Measurements from ENCODE around the gene HOXA3. TPM values are rescaled to one million over a fixed set of nuclear protein-coding genes. Genes with fewer than 3 reads are reported as not detected.
A peak's percentile ranks its signal among the peaks of the same experiment; 100 is the strongest.

The HOXA3 gene
- total and polyA plus RNA-seq, 2 of the 8 experiments (the other 6 are each of a cell fraction or from before 2014, with no cell fraction given) = not detected

- POLR2A ChIA-PET (ENCODE audit: partially characterized antibody) = interaction anchor here (0.6 kb wide), 1 partner anchor 485 kb away, joined by 3 read pairs; no protein-coding TSS in a partner anchor
- Histone ChIP-seq H3K9me3 (ENCODE audit: insufficient read depth in 2 of 2, low read depth in 1 of 2, low read length in 1 of 2) (no peaks in the 10 kb centered on the region), H3K14ac (ENCODE audit: insufficient read length) (no peak overlapping the region), H4K5ac (ENCODE audit: insufficient read length, low read depth, low read length) (no peak overlapping the region), H2BK120ac (replicated peaks; ENCODE audit: low read depth, low read length) (no peak overlapping the region), H3K27ac (ENCODE audit: low read depth, low read length) (no peak overlapping the region), H3K56ac (replicated peaks; ENCODE audit: insufficient read length, low read depth, low read length) (no peak overlapping the region), H2AK5ac (ENCODE audit: low read depth, low read length) (no peak overlapping the region), H3K4ac (replicated peaks; ENCODE audit: insufficient read length, low read depth, low read length) (no peak overlapping the region), H2BK12ac (ENCODE audit: low read depth, low read length) (no peak overlapping the region), H3K4me1 (replicated peaks in 1 of 4; ENCODE audit: control insufficient read depth in 3 of 4, insufficient read depth in 4 of 4, low read length in 3 of 4) (peaks cover 0 to 7% (median 4%) of the 10 kb centered on the region in 4 experiments; a peak in 5 of 7 replicates), H4K91ac (replicated peaks; ENCODE audit: insufficient read length, low read length) (no peak overlapping the region), H3K9ac (replicated peaks in 1 of 4; ENCODE audit: extremely low read depth in 1 of 4, low read depth in 3 of 4, low read length in 3 of 4) (no peak overlapping the region), H3K4me3 (ENCODE audit: extremely low read depth in 1 of 4, insufficient read depth in 2 of 4, low read depth in 3 of 4, low read length in 4 of 4) (peak overlapping the region in 1 of 4 experiments; percentile 8; a peak in 1 of 8 replicates), H3K27me3 (replicated peaks in 1 of 4; ENCODE audit: control insufficient read depth in 3 of 4, extremely low read depth in 1 of 4, insufficient read depth in 3 of 4, low read length in 3 of 4) (peaks cover 99 to 100% (median 100%) of the 10 kb centered on the region in 4 experiments), H2BK15ac (ENCODE audit: low read length) (no peak overlapping the region), H3K79me1 (ENCODE audit: low read depth, low read length) (no peaks in the 10 kb centered on the region), H3K23me2 (ENCODE audit: low read depth, low read length) (no peaks in the 10 kb centered on the region; the same call in 1 of the 2 replicates), H3K79me2 (ENCODE audit: control insufficient read depth in 1 of 2, insufficient read depth in 2 of 2, low read length in 2 of 2) (no peaks in the 10 kb centered on the region), H4K20me1 (replicated peaks in 1 of 2; ENCODE audit: control insufficient read depth in 1 of 2, insufficient read depth in 2 of 2, low read length in 2 of 2) (peaks cover 42 to 54% of the 10 kb centered on the region in 2 experiments), H3K23ac (ENCODE audit: insufficient read length) (no peak overlapping the region), H4K8ac (ENCODE audit: extremely low read depth, insufficient read depth, low read length) (no peak overlapping the region), H3K4me2 (ENCODE audit: insufficient read depth in 1 of 2, low read depth in 2 of 2, low read length in 2 of 2) (peak overlapping the region in 1 of 2 experiments; percentile 18; a peak in 1 of 4 replicates), H3K36me3 (ENCODE audit: control insufficient read depth in 2 of 4, insufficient read depth in 4 of 4, low read length in 3 of 4) (peaks cover 0 to 8% (median 0%) of the 10 kb centered on the region in 4 experiments; a peak in 1 of 8 replicates), H2BK20ac (ENCODE audit: low read length) (no peak overlapping the region), H3K18ac (ENCODE audit: extremely low read depth, low read length) (no peak overlapping the region), H2AFZ (ENCODE audit: low read length) (no peak overlapping the region), H2BK5ac (ENCODE audit: low read depth, low read length) (no peak overlapping the region)
- CTCF ChIA-PET (ENCODE audit: partially characterized antibody) = interaction anchor here (0.6 to 2.7 kb wide), 31 partner anchors 8 to 1282 kb away, joined by 3 to 26 read pairs (median 4); partner anchors contain the start of genes HOXA13, HOXA3, HOXA5 and HOXA7
- 16% methylated on average over 14 of the region's 14 CpGs; no CpG with 5 or more reads in 1 of the 2 experiments for WGBS, 2 experiments (ENCODE audit: extremely low coverage in 1 of 2, insufficient coverage in 1 of 2, insufficient read length in 1 of 2, insufficient replicate concordance in 2 of 2, low coverage in 1 of 2, low lambda C conversion rate in 2 of 2, missing lambda C conversion rate in 1 of 2)
- DNase-seq (ENCODE audit: low read depth in 1 of 2, low spot score in 2 of 2) (peak in 1 of 2 experiments; percentile 43), FAIRE-seq (no peak)
- no peak for TF ChIP-seq FOSL1 (IDR thresholded peaks at IDR 0.05; ENCODE audit: insufficient read depth, low read depth, low read length)
- no peak for TF ChIP-seq SIX5 (IDR thresholded peaks at IDR 0.05; ENCODE audit: low read depth, low read length)
- TF ChIP-seq SIRT6 (IDR thresholded peaks at IDR 0.05; ENCODE audit: low read length) = no peak
- TF ChIP-seq CTBP2 (IDR thresholded peaks at IDR 0.05; ENCODE audit: borderline replicate concordance, insufficient read depth, insufficient read length, low read length) = no peak
- TF ChIP-seq E2F6 (IDR thresholded peaks at IDR 0.05) = no peak
- TF ChIP-seq SUZ12 (IDR thresholded peaks at IDR 0.05; ENCODE audit: low read length) = peak; percentile 79
- TF ChIP-seq SP4 (IDR thresholded peaks at IDR 0.05; ENCODE audit: low read length) = no peak
- TF ChIP-seq RBBP5 (IDR thresholded peaks at IDR 0.05; ENCODE audit: borderline replicate concordance, low read depth, low read length) = no peak
- TF ChIP-seq CHD1 (IDR thresholded peaks at IDR 0.05; ENCODE audit: low read depth, low read length) = no peak
- no peak for TF ChIP-seq NANOG (IDR thresholded peaks at IDR 0.05; ENCODE audit: insufficient read depth, low read depth, low read length, poor library complexity, severe bottlenecking)
- peak; percentile 71 for TF ChIP-seq EZH2 (IDR thresholded peaks at IDR 0.05; ENCODE audit: low read depth, low read length, severe bottlenecking)
- TF ChIP-seq MAX (IDR thresholded peaks at IDR 0.05) = no peak
Measured at GRCh38 chr7:27179030-27179429, 26.6 kb upstream of the HOXA3 start.
